PC-3 (cell line): ENCODE results near the gene PPT2.

ENCODE experiments used
- EZH2 ChIP-seq: fragments of 300-600 bp; sonication (generic); IDR thresholded peaks from one replicate; pipeline ENCODE4 v1.6.1; 2017; ENCODE audit warnings: antibody characterized with exemption, mild to moderate bottlenecking, low read length; ENCODE audit not compliant: unreplicated experiment
- TF ChIP-seq, protein P1 (sequence below): fragments of 300-600 bp; sonication (generic); conservative IDR thresholded peaks from 2 replicates; pipeline ENCODE4 v1.5.1; 2017; ENCODE audit warnings: antibody characterized with exemption, low read depth, mild to moderate bottlenecking, low read length

DNA sequence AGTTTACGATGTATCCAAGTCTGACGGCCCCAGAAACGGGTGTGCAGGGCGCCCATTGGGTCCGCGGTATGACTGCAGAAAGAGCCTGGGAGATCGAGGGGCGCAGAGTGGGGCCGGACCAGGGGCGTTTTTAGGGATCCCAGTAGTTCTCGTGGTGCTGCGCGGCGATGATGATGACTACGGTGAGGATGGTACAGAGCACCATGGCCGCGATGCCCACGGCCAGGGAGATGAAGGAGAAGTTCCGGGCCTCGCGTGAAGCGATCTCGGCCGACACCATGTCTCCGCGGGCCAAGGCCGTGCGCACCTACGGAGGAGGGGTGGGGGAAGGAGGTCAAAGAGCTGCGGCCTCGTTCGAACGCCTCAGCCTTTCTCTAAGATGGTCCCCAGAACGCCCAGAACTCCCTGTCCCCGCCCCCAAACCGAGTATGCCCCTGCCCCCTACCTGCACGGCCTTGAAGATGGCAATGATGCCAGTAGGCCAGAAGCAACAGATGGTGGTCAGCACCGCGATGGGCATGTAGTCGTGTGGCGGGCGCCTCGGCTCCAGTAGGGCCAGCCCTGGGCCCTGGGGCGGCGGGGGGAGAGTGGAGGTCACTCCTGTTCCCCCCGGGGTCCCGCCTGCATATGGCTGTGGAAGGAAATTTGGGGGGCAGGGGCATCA is 4.7 kb upstream of the PPT2 start:
- TF ChIP-seq, protein P1, sequence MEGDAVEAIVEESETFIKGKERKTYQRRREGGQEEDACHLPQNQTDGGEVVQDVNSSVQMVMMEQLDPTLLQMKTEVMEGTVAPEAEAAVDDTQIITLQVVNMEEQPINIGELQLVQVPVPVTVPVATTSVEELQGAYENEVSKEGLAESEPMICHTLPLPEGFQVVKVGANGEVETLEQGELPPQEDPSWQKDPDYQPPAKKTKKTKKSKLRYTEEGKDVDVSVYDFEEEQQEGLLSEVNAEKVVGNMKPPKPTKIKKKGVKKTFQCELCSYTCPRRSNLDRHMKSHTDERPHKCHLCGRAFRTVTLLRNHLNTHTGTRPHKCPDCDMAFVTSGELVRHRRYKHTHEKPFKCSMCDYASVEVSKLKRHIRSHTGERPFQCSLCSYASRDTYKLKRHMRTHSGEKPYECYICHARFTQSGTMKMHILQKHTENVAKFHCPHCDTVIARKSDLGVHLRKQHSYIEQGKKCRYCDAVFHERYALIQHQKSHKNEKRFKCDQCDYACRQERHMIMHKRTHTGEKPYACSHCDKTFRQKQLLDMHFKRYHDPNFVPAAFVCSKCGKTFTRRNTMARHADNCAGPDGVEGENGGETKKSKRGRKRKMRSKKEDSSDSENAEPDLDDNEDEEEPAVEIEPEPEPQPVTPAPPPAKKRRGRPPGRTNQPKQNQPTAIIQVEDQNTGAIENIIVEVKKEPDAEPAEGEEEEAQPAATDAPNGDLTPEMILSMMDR: no peak
- no peak for TF ChIP-seq EZH2
